ENCODE results near the gene SLC16A3.

Gene SLC16A3

GRCh38 chr17:82287868-82288801, 59.3 kb downstream of the SLC16A3 start:
- no peak for DNase-seq

Measured in activated CD4-positive, alpha-beta T cell treated with anti-CD3 and anti-CD28 coated beads, Interleukin-2, amount 50 U/mL, for 4 hours (primary cell).